ENCODE measurements around the gene OR2G3.

Gene OR2G3

GRCh38 chr1:247605286-247605685 is at the start of gene OR2G3:
Gene OR2G3, plus strand, starts transcription at chr1:247605586. Its CDS starts 0 bp downstream, at chr1:247605586.
- H3K9ac ChIP-seq (ENCODE audit: low read depth, low read length) = no peak within 1 kb of the TSS

GRCh38 chr1:247557926-247558674 is 47.3 kb upstream of the OR2G3 start:
- H3K27me3 ChIP-seq (ENCODE audit: control insufficient read depth, insufficient read depth, low read length) = no peaks in the 10 kb centered on the region
- H3K36me3 ChIP-seq (ENCODE audit: control insufficient read depth, insufficient read depth, low read length) = no peaks in the 10 kb centered on the region
- H3K9me3 ChIP-seq (ENCODE audit: control insufficient read depth, insufficient read depth, low read length) = no peaks in the 10 kb centered on the region
- H3K4me3 ChIP-seq (ENCODE audit: low read depth, low read length) = no peak overlapping the region
- H3K9ac ChIP-seq (ENCODE audit: low read depth, low read length) = no peak overlapping the region
- H3K4me1 ChIP-seq (ENCODE audit: control insufficient read depth, insufficient read depth, low read length) = peaks cover 8% of the 10 kb centered on the region

More at GRCh38 chr1:247605286-247605685, at the start of gene OR2G3:
- Histone ChIP-seq H3K27me3 (ENCODE audit: control insufficient read depth, insufficient read depth, low read length) (no peaks in the 10 kb centered on the region), H3K4me3 (ENCODE audit: low read depth, low read length) (no peak within 1 kb of the TSS), H3K9me3 (ENCODE audit: control insufficient read depth, insufficient read depth, low read length) (no peaks in the 10 kb centered on the region), H3K4me1 (ENCODE audit: control insufficient read depth, insufficient read depth, low read length) (no peaks in the 10 kb centered on the region), H3K36me3 (ENCODE audit: control insufficient read depth, insufficient read depth, low read length) (no peaks in the 10 kb centered on the region)

- H3K36me3 ChIP-seq (ENCODE audit: control insufficient read depth, insufficient read depth, low read length) = no peaks in the 10 kb centered on the region
- H3K27me3 ChIP-seq (ENCODE audit: control insufficient read depth, insufficient read depth, low read length) = no peaks in the 10 kb centered on the region
- H3K9ac ChIP-seq (ENCODE audit: low read depth, low read length) = no peak overlapping the region
- peaks cover 8% of the 10 kb centered on the region for H3K4me1 ChIP-seq (ENCODE audit: control insufficient read depth, insufficient read depth, low read length)
- H3K4me3 ChIP-seq (ENCODE audit: low read depth, low read length) = no peak overlapping the region
- no peaks in the 10 kb centered on the region for H3K9me3 ChIP-seq (ENCODE audit: control insufficient read depth, insufficient read depth, low read length)
Measured at GRCh38 chr1:247561711-247562110, 43.7 kb upstream of the OR2G3 start.

- Histone ChIP-seq H3K4me3 (ENCODE audit: low read depth, low read length) (no peak overlapping the region), H3K9ac (ENCODE audit: low read depth, low read length) (no peak overlapping the region)
Measured at GRCh38 chr1:247562198-247562597, 43.2 kb upstream of the OR2G3 start.

GRCh38 chr1:247574236-247574635 is 31.1 kb upstream of the OR2G3 start:
- Histone ChIP-seq H3K27me3 (ENCODE audit: control insufficient read depth, insufficient read depth, low read length) (no peaks in the 10 kb centered on the region), H3K36me3 (ENCODE audit: control insufficient read depth, insufficient read depth, low read length) (no peaks in the 10 kb centered on the region), H3K9me3 (ENCODE audit: control insufficient read depth, insufficient read depth, low read length) (no peaks in the 10 kb centered on the region), H3K4me1 (ENCODE audit: control insufficient read depth, insufficient read depth, low read length) (no peaks in the 10 kb centered on the region), H3K4me3 (ENCODE audit: low read depth, low read length) (no peak overlapping the region), H3K9ac (ENCODE audit: low read depth, low read length) (no peak overlapping the region)

More at GRCh38 chr1:247562198-247562597, 43.2 kb upstream of the OR2G3 start:
- H3K27me3 ChIP-seq (ENCODE audit: control insufficient read depth, insufficient read depth, low read length) = no peaks in the 10 kb centered on the region
- H3K9me3 ChIP-seq (ENCODE audit: control insufficient read depth, insufficient read depth, low read length) = no peaks in the 10 kb centered on the region
- peaks cover 8% of the 10 kb centered on the region for H3K4me1 ChIP-seq (ENCODE audit: control insufficient read depth, insufficient read depth, low read length)
- no peaks in the 10 kb centered on the region for H3K36me3 ChIP-seq (ENCODE audit: control insufficient read depth, insufficient read depth, low read length)

GRCh38 chr1:247574664-247575063 is 30.7 kb upstream of the OR2G3 start:
- Histone ChIP-seq H3K9ac (ENCODE audit: low read depth, low read length) (no peak overlapping the region), H3K27me3 (ENCODE audit: control insufficient read depth, insufficient read depth, low read length) (no peaks in the 10 kb centered on the region), H3K36me3 (ENCODE audit: control insufficient read depth, insufficient read depth, low read length) (no peaks in the 10 kb centered on the region), H3K4me3 (ENCODE audit: low read depth, low read length) (no peak overlapping the region), H3K4me1 (ENCODE audit: control insufficient read depth, insufficient read depth, low read length) (no peaks in the 10 kb centered on the region), H3K9me3 (ENCODE audit: control insufficient read depth, insufficient read depth, low read length) (no peaks in the 10 kb centered on the region)

GRCh38 chr1:247576514-247576913 is 28.9 kb upstream of the OR2G3 start:
- H3K9me3 ChIP-seq (ENCODE audit: control insufficient read depth, insufficient read depth, low read length) = no peaks in the 10 kb centered on the region
- H3K9ac ChIP-seq (ENCODE audit: low read depth, low read length) = no peak overlapping the region
- H3K27me3 ChIP-seq (ENCODE audit: control insufficient read depth, insufficient read depth, low read length) = no peaks in the 10 kb centered on the region
- H3K4me3 ChIP-seq (ENCODE audit: low read depth, low read length) = no peak overlapping the region
- H3K4me1 ChIP-seq (ENCODE audit: control insufficient read depth, insufficient read depth, low read length) = no peaks in the 10 kb centered on the region
- no peaks in the 10 kb centered on the region for H3K36me3 ChIP-seq (ENCODE audit: control insufficient read depth, insufficient read depth, low read length)

GRCh38 chr1:247578946-247579460 is 26.4 kb upstream of the OR2G3 start:
- H3K9me3 ChIP-seq (ENCODE audit: control insufficient read depth, insufficient read depth, low read length) = no peaks in the 10 kb centered on the region
- H3K27me3 ChIP-seq (ENCODE audit: control insufficient read depth, insufficient read depth, low read length) = no peaks in the 10 kb centered on the region
- H3K4me3 ChIP-seq (ENCODE audit: low read depth, low read length) = no peak overlapping the region
- no peak overlapping the region for H3K9ac ChIP-seq (ENCODE audit: low read depth, low read length)
- no peaks in the 10 kb centered on the region for H3K4me1 ChIP-seq (ENCODE audit: control insufficient read depth, insufficient read depth, low read length)
- H3K36me3 ChIP-seq (ENCODE audit: control insufficient read depth, insufficient read depth, low read length) = no peaks in the 10 kb centered on the region

- Histone ChIP-seq H3K36me3 (ENCODE audit: control insufficient read depth, insufficient read depth, low read length) (no peaks in the 10 kb centered on the region), H3K4me3 (ENCODE audit: low read depth, low read length) (no peak within 1 kb of the TSS), H3K9ac (ENCODE audit: low read depth, low read length) (no peak within 1 kb of the TSS), H3K4me1 (ENCODE audit: control insufficient read depth, insufficient read depth, low read length) (no peaks in the 10 kb centered on the region), H3K9me3 (ENCODE audit: control insufficient read depth, insufficient read depth, low read length) (no peaks in the 10 kb centered on the region), H3K27me3 (ENCODE audit: control insufficient read depth, insufficient read depth, low read length) (no peaks in the 10 kb centered on the region)
Measured at GRCh38 chr1:247588060-247588459, 17.3 kb upstream of the OR2G3 start, which contains the start of gene OR2G2. Gene OR2G2, plus strand, starts transcription at chr1:247588360. Its CDS starts 0 bp downstream, at chr1:247588360.

- Histone ChIP-seq H3K9ac (ENCODE audit: low read depth, low read length) (no peak overlapping the region), H3K9me3 (ENCODE audit: control insufficient read depth, insufficient read depth, low read length) (no peaks in the 10 kb centered on the region), H3K4me3 (ENCODE audit: low read depth, low read length) (no peak overlapping the region), H3K27me3 (ENCODE audit: control insufficient read depth, insufficient read depth, low read length) (no peaks in the 10 kb centered on the region), H3K4me1 (ENCODE audit: control insufficient read depth, insufficient read depth, low read length) (no peaks in the 10 kb centered on the region), H3K36me3 (ENCODE audit: control insufficient read depth, insufficient read depth, low read length) (no peaks in the 10 kb centered on the region)
Measured at GRCh38 chr1:247613405-247613804, 8.0 kb downstream of the OR2G3 start.

- Histone ChIP-seq H3K4me1 (ENCODE audit: control insufficient read depth, insufficient read depth, low read length) (no peaks in the 10 kb centered on the region), H3K36me3 (ENCODE audit: control insufficient read depth, insufficient read depth, low read length) (no peaks in the 10 kb centered on the region), H3K9me3 (ENCODE audit: control insufficient read depth, insufficient read depth, low read length) (no peaks in the 10 kb centered on the region), H3K4me3 (ENCODE audit: low read depth, low read length) (no peak overlapping the region), H3K27me3 (ENCODE audit: control insufficient read depth, insufficient read depth, low read length) (no peaks in the 10 kb centered on the region), H3K9ac (ENCODE audit: low read depth, low read length) (no peak overlapping the region)
Measured at GRCh38 chr1:247614625-247615024, 9.2 kb downstream of the OR2G3 start.

GRCh38 chr1:247627951-247628350 is 22.6 kb downstream of the OR2G3 start:
- no peak overlapping the region for H3K4me3 ChIP-seq (ENCODE audit: low read depth, low read length)
- no peaks in the 10 kb centered on the region for H3K9me3 ChIP-seq (ENCODE audit: control insufficient read depth, insufficient read depth, low read length)
- H3K9ac ChIP-seq (ENCODE audit: low read depth, low read length) = no peak overlapping the region
- no peaks in the 10 kb centered on the region for H3K36me3 ChIP-seq (ENCODE audit: control insufficient read depth, insufficient read depth, low read length)
- no peaks in the 10 kb centered on the region for H3K27me3 ChIP-seq (ENCODE audit: control insufficient read depth, insufficient read depth, low read length)
- no peaks in the 10 kb centered on the region for H3K4me1 ChIP-seq (ENCODE audit: control insufficient read depth, insufficient read depth, low read length)
